GM18508 (cell line): Measurements from ENCODE around the gene AMPD2.
A peak's percentile ranks its signal among the peaks of the same experiment; 100 is the strongest.

ENCODE experiments used
- ATAC-seq: cut with Tn5 transposase; IDR thresholded peaks from one replicate; pipeline ENCODE4 v1.9.1; 2021; ENCODE audit warnings: moderate number of reproducible peaks; ENCODE audit not compliant: insufficient read depth, unreplicated experiment

AMPD2 gene

DNA sequence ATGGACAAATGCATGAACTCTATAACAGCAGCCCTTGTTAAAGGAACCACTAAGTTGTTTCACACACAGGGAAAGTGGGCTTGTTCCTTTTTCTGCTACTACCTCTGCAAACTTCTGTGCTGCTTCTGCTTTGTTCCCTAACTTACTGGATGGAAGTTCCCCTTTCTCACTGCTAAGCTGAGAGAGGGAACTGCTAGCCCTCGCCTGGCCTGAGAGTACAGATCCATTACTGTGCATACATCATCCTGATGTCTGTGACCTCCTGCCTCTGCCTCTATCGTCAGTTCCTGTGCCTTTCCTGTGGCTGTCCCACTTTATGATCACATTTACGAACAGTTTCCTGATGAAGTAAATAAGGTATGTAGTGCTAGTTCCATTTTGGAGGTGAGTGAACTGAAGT is 3.8 kb upstream of the AMPD2 start:
- no peak for ATAC-seq

GRCh38 chr1:109616391-109616790 is 3.2 kb upstream of the AMPD2 start:
- ATAC-seq = no peak

GRCh38 chr1:109617291-109617801 is 2.3 kb upstream of the AMPD2 start:
- no peak for ATAC-seq

DNA sequence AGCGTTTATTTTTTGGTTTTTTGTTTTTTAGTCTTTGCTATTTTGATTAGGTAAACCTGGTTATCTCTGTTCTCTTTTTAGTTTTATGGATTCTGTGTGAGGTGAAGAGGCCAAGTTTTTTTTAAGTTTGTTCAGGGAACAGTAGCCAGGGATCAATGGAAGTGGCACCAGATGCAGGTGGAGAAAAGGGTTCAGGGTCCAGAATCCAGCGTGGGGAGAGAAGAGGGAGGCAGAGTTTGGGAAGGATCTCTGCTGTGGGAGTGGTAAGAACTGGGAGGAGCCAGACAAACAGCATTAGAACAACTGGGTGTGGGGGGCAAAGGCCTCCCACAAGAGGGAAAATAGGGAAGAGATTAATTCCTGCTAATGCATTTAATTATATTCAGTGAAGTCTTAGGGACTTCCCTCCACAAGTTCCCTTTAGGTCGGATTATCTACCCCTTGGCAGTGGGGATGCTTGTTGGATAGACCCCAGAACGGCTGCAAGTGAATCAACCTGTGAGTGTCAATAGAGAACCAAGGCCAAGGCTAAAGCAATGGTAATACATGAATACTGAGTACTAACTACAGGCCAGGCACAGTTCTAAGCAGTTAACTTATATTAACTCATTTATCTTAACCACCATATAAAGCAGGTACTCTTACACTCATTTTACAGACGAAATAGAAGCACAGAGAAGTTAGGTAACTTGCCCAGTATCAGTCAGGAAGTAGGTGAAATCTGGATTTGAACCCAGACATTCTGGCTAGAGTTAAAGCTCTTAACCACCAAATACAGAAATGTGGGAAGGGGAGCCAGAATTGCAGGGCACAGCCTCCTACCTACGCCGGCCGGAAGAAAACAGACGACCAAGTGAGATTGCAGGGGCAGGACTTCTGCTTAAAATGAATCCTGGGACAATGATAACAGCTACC is 719 bp upstream of the AMPD2 start:
- no peak for ATAC-seq

DNA sequence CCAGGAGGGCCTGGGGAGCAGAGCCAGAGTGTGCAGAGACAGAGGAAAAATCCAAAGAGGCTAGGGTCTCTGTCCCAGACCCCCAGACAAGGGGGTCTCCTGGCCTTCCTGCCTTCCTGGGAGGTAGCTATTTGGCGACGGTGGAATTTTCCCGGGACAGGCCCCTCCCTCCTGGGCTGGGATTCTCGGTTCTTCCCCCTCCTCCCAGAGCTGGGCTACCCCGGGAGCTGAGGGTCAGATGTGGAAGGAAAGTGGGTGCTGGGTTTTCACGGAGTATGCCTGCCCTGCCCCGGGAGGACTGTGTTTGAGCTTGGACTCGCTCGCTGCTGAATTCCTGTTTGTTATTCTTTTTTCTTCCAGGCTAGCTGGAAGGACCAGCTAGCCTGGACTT is 759 bp downstream of the AMPD2 start:
- no peak for ATAC-seq

GRCh38 chr1:109620841-109621286 is 1.2 kb downstream of the AMPD2 start:
- peak; percentile 62 for ATAC-seq

DNA sequence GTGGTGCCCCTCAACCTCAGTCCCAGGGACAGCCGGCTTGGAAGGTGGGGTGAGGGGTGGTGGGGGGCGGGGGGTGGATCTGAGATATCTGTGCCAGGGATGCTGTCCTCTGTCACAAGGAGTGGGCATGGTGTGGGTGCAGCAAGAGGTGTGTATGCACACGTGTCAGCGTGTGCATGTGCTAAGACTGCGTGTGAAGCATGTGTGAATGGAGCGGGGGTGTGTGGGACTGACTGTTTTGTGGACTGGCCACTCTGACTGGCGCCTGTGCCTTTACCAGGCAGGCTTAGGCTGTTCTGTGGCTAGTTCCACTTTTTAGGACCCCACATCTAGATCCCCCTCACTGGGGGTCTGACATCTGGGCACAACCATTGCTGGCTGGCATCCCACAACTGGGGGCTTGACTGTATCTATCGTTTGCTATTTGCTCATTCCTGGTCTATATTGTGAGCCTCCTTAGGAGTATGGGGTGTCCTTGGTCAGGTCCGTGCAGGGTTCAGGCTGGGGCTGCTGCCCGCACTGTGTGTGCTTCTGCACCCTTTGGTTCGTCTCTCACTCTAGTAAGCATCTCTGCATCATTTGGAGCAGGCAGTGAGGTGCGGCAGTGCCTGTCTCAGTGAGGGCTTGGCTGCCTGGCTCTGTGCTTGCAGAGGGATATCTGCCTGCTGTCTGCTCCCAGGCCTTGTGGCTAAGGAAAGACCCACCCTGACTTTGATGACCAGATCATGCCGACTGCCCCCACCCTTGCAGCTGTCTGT is 1.9 kb downstream of the AMPD2 start:
- no peak for ATAC-seq

DNA sequence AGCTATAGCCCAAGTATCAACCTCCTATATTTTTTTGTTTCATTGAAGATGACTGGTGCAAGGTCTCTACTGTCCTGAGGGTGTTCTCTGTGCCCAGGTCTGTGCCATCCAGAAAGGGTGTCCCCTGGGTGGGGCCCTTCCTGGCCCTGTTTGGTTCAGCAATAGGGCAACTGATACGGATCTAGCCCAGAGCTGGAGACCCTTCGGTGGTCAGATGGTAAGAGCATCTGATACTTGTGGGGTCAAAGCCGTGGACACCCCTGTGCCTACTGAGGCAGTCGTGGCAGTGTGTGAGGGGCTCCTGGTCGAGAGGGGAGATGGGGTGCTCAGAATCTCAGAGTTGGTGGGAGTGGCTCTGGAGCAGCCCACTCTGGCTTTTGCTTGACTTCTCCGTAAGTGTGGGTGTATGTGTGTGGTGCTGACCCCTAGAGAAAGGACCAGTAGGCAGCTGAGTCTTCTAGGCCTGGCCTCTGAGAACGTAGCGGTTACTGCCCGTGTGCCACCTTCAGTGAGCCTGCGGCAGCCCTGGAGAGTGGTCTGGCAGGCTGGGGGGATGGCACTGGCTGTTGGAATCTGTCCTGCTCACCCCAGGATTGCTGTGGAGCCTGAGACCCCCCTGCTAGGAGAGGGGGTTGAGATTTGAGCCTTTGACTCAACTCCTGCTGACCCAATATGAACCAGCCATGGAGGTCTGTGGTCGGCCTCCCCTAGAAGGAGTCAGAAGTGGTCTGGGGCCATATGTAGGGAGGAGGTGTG is 2.7 kb downstream of the AMPD2 start:
- ATAC-seq = no peak

DNA sequence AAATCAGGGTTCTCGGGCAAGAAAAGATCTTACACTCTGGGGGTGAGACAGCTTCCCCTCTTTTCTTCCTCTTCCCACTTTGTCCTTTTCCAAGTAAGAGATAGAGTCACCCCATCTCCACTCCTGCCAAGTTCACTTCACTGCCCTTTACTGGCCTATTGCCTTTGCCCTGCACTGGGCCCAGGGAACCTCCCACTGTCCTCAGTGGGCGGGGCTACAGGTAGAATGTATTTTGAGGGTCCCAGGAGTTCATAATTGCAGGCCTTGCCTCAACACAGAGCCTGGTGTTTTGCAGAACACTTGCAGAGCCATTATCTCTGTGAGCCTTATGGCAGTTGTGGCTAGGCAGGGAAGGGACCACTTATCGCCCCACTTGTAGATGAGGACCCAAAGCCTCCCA is 3.3 kb downstream of the AMPD2 start:
- ATAC-seq = no peak

GRCh38 chr1:109623601-109624161 is 4.0 kb downstream of the AMPD2 start:
- ATAC-seq = no peak

- no peak for ATAC-seq
Observed at GRCh38 chr1:109624201-109625010, 4.8 kb downstream of the AMPD2 start.

DNA sequence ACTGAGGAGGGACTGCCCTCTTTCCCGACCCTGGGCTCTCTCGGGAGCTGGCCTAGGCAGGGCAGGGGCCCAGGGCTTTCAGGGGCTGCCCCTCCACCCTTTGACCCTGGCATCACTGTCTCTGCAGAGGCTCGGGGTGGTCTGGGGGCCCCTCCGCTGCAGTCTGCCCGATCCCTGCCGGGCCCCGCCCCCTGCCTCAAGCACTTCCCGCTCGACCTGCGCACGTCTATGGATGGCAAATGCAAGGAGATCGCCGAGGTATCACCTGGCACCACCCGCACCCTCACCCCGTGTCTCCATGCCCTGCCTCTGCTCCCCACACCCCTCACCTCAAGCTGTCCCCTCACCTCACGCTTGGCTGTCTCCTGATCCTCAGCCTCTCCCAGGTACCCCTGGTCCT is 5.5 kb downstream of the AMPD2 start:
- no peak for ATAC-seq

DNA sequence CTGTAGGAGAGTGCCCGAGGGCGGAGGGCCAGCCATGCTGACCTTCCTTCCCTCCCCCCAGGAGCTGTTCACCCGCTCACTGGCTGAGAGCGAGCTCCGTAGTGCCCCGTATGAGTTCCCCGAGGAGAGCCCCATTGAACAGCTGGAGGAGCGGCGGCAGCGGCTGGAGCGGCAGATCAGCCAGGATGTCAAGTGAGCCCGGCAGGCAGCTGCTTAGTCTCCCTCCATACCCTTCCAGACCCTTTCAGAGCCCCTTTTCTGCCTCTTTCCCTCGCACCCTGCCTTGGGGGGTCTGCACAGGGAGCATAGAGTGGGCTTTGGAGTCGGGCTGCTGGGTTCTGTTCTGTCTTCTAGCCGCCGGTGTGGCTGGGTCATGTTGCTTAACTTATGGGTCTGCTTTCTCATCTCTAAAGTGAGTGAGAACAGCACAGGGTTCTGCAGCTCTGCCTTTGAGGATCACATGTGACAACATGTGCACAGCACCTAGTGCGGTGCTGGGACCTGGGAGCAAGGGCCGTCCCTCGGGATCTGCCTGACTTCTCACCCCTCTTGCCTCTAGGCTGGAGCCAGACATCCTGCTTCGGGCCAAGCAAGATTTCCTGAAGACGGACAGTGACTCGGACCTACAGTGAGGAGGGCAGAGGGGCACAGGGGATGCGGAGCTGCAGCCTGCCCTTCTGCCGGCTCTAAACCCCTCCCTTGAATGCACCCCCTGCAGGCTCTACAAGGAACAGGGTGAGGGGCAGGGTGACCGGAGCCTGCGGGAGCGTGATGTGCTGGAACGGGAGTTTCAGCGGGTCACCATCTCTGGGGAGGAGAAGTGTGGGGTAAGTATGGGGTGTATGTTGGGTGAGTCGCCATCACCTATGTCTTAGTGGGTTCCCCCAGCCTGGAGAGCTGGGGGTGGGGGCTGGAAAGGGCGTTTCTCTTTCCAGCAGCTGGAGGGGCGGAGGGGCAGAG is 6.2 kb downstream of the AMPD2 start:
- no peak for ATAC-seq

GRCh38 chr1:109626682-109627408 is 7.2 kb downstream of the AMPD2 start:
- ATAC-seq = no peak

DNA sequence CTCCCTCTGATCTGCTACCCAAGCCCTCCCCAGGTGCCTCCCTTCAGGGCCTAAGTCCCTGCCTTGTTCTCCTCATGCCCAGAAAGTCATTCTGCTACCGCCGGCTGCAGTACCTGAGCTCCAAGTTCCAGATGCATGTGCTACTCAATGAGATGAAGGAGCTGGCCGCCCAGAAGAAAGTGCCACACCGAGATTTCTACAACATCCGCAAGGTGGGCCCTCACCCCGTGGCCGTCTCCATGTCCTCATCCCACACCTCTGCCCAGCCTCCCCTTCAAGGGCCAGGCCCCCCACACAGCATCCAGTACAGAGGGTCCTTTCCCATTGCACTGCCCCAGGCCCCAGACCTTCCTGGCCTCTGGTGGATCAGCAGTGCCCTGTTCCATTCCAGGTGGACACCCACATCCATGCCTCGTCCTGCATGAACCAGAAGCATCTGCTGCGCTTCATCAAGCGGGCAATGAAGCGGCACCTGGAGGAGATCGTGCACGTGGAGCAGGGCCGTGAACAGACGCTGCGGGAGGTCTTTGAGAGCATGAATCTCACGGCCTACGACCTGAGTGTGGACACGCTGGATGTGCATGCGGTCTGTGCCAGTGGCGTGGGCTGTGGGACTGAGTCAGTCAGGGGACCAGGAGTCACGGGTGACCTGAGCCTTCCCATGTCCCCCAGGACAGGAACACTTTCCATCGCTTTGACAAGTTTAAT is 8.2 kb downstream of the AMPD2 start:
- ATAC-seq = no peak

DNA sequence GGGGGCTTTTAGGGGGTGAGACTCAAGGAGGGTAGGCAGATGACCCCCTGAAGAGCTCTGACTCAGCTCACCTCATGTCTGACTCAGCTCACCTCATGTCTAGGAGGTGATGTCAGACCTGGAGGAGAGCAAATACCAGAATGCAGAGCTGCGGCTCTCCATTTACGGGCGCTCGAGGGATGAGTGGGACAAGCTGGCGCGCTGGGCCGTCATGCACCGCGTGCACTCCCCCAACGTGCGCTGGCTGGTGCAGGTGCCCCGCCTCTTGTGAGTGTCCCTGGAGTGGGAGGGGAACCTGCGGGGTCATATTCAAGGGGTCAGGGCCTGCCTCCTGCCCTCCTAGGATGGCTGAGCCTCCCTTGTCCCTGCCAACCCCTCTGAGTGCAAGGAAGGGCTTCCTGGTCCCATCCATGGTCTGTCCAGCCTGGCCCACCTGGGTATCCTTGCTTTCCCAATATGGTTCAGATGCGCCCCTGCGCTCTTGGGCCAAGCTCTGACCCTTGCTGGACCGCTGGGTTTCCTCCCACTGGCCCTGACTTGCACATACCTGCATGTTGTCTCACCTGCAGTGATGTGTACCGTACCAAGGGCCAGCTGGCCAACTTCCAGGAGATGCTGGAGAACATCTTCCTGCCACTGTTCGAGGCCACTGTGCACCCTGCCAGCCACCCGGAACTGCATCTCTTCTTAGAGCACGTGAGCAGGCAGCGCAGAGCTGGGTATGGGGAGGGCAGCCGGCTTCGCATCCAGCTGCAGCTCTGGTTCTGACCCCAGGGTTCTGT is 9.1 kb downstream of the AMPD2 start:
- no peak for ATAC-seq
